GM10248 (cell line): Measurements from ENCODE around the gene C10orf88.

Experiments used
- CTCF ChIA-PET: fragments of 300-600 bp; sonication (Branson Sonifier 250); formaldehyde crosslinking; extraction: SDS; loops from one replicate; lab custom pipeline; 2021; ENCODE audit warnings: antibody characterized with exemption; lab: Yijun Ruan, JAX
- POLR2A ChIA-PET: fragments of 350-650 bp; sonication (Branson Sonifier 250); formaldehyde crosslinking; extraction: SDS; loops from one replicate; lab custom pipeline; 2020; ENCODE audit warnings: antibody characterized with exemption; lab: Yijun Ruan, JAX
- DNase-seq: peaks from one replicate; pipeline ENCODE4 v3.0.0; 2012; ENCODE audit errors: extremely low spot score
- TF ChIP-seq, protein P1 (sequence below): IDR thresholded peaks from 2 replicates; pipeline ENCODE4 v1.5.1; 2012; ENCODE audit warnings: mild to moderate bottlenecking, low read depth; ENCODE audit errors: extremely low read depth, missing control alignments, control extremely low read depth

Gene C10orf88, protein sequence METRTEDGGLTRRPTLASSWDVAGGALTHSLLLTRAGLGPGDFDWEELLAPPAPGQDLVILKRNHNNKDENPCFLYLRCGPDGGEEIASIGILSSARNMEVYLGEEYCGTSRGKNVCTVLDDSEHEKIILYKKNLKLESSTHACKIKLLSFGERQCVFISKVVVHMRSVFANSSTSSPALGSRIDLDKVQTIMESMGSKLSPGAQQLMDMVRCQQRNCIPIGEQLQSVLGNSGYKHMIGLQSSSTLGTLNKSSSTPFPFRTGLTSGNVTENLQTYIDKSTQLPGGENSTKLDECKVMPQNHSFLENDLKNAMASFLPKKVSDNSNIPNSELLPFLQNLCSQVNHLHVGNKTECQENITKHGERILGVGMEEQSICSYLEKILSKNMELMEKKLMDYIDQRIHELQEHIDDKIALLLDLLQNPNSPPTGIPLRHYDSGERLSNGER

DNA sequence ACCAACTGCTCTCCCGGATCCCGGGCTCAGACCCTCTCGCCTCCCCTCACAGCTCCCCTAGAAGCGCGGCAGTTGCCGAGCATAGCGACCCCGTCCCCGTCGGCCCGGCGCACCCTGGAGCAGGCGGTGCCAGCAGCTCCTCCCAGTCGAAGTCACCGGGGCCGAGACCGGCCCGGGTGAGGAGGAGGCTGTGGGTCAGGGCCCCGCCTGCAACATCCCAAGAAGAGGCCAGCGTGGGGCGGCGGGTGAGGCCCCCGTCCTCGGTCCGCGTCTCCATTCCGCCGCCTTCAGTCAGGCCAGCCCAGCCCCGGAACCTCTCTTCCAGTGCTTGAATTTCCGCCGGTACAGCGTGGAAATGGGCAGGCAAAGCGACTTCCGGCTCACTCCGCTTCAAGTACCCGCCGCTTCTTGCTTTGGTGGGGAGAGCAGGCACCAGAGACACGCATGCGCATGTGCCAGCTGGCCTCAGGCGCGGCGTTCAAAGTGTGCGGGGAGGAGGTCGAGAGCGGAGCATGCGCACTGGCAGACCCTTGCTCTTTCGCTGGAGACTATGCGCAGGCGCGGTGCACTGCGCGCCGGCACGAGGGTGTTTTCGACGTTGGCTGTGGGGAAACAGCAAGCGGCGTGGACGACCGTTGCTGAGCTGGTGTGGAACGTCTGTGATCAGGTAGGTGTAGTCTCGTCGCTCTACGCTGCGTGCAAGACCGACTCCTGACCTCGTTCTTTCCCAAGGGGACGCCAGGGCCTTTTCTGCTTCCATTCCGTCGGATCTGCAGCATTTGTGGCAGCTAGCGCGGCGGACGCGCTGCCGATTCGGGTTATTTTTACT, at the start of gene C10orf88:
Gene C10orf88, minus strand, starts transcription at position 326 of the 829 bp plus-strand sequence. Its CDS starts 49 bp downstream, at position 277.
- CTCF ChIA-PET, result interaction anchor here (1.3 to 2.2 kb wide), 5 partner anchors 14 to 67 kb away, joined by 3 to 11 read pairs (median 4); partner anchors contain the start of gene PSTK
- peak; percentile 98 for DNase-seq
- POLR2A ChIA-PET, result interaction anchor here (0.6 kb wide), 1 partner anchor 191 kb away, joined by 3 read pairs; no protein-coding TSS in a partner anchor
- TF ChIP-seq, protein P1, sequence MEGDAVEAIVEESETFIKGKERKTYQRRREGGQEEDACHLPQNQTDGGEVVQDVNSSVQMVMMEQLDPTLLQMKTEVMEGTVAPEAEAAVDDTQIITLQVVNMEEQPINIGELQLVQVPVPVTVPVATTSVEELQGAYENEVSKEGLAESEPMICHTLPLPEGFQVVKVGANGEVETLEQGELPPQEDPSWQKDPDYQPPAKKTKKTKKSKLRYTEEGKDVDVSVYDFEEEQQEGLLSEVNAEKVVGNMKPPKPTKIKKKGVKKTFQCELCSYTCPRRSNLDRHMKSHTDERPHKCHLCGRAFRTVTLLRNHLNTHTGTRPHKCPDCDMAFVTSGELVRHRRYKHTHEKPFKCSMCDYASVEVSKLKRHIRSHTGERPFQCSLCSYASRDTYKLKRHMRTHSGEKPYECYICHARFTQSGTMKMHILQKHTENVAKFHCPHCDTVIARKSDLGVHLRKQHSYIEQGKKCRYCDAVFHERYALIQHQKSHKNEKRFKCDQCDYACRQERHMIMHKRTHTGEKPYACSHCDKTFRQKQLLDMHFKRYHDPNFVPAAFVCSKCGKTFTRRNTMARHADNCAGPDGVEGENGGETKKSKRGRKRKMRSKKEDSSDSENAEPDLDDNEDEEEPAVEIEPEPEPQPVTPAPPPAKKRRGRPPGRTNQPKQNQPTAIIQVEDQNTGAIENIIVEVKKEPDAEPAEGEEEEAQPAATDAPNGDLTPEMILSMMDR, result no peak

DNA sequence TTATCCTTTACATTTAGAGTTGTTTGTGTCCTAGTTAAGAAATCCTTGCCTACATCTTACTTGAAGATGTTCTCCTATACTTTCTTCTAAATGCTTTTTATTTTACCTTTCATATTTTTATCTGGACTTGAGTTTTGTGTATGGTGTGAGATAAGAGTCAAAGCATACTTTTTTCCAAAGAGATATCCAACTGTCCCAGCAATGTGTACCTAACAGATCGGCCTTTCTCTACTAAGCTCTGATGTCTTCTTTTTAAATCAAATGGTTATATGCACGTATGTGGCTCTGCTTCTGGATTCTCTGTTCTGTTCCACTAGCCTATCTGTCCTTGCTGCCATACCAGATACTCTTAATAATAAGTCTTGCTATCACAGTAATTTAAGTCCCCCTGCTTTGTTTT, 47.3 kb upstream of the C10orf88 start:
- CTCF ChIA-PET, result interaction anchor here (10.4 kb wide), 1 partner anchor 19 kb away, joined by 84 read pairs; the partner anchor contains the start of gene PSTK
- POLR2A ChIA-PET, result interaction anchor here (0.6 kb wide), 1 partner anchor 1740 kb away, joined by 3 read pairs; no protein-coding TSS in a partner anchor
- DNase-seq, result no peak
- TF ChIP-seq, protein P1, result no peak

DNA sequence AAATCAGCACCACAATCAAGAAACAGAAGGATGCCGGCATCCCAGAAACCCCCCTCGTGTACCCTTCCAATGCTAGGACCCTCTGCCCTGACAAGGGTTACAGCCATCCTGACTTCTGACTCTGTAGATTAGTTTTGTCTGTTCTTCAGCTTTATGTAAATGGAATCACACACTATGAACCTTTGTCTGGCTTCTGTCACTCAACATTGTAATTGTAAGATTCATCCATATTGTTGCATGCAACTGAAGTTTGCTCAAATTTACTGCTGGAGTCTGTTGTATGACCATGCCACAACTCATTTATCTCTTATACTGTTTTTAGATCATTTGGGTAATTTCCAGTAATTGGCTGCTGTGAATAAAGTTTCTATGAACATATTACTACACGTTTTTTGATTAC, 46.1 kb upstream of the C10orf88 start:
- ChIA-PET CTCF (interaction anchor here (1.2 to 12.2 kb wide), 4 partner anchors 9 to 43 kb away, joined by 3 to 107 read pairs (median 5); partner anchors contain the start of gene PSTK), POLR2A (no interaction called here)
- TF ChIP-seq, protein P1, result no peak
- no peak for DNase-seq

DNA sequence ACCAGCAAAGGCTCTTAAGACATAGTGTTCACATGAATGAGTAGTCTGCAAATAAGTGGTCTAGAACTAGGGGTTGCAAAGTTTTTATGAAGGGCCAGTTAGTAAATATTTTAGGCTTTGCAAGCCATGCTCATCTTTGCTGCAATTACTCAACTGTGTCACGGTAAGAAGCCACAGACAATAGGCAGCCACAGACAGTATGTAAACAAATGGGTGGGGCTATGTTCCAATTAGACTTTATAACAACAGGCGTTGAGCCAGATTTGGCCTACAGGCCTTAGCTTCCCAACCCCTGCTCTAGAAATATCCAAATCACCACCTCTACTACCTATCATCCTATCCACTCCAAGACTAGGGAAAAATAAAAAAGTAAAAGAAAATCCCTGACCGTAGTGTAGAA, 45.3 kb upstream of the C10orf88 start:
- POLR2A ChIA-PET, result interaction anchor here (1.3 kb wide), 1 partner anchor 9 kb away, joined by 3 read pairs; no protein-coding TSS in a partner anchor
- CTCF ChIA-PET, result interaction anchor here (1.2 to 12.2 kb wide), 4 partner anchors 8 to 44 kb away, joined by 3 to 107 read pairs (median 5); partner anchors contain the start of gene PSTK
- TF ChIP-seq, protein P1, result no peak
- DNase-seq, result no peak

DNA sequence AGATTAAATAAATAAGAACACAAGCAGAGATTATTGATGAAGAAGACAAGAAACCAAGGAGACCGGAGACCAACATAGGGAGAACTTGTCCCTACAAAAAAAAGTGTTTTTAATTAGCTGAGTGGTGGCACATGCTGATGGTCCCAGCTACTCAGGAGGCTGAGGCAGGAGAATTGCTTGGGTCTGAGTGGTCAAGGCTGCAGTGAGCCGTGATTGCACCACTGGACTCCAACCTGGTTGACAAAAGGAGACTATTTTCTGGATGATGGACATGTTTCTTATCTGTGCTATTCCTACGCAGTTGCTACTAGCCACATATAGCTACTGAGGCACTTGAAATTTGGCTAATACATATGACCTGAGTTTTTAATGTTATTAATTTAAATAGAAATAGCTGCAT, 44.9 kb upstream of the C10orf88 start:
- POLR2A ChIA-PET, result interaction anchor here (1.3 kb wide), 1 partner anchor 9 kb away, joined by 3 read pairs; no protein-coding TSS in a partner anchor
- CTCF ChIA-PET, result interaction anchor here (1.2 to 12.2 kb wide), 4 partner anchors 8 to 44 kb away, joined by 3 to 107 read pairs (median 5); partner anchors contain the start of gene PSTK

More for the DNA sequence above, 44.9 kb upstream of the C10orf88 start:
- TF ChIP-seq, protein P1, result no peak
- DNase-seq, result no peak
